DMS79 treated with DMSO at 0.1 percent for 48 hours (cell line): ENCODE data around the gene CDC42BPA.

ENCODE experiments used
- DNase-seq: peaks from one replicate; lab custom pipeline; 2025; lab: John Stamatoyannopoulos, UW

The CDC42BPA gene

GRCh38 chr1:226945106-226945857 is 373.0 kb downstream of the CDC42BPA start:
- DNase-seq = peak; percentile 63

DNA sequence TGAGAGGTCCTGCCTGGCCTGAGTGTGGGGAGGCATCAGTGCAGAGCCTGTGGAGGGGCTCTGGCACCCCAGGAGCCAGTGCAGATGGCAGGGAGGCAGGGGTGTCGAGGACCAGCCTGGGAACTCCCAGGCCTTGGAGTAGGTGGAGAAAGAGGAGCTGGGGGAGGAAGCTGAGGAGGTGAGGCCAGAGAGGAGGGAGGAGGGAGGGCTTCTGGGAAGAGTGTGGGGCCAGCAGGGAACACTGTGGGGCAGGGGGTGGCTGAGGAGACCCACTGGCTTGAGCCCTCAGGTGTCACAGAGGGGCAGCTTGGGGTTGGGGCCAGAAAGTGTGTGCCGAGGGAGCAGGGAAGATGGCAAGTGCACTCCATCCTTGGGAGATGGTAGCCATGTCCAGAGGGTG is 374.4 kb downstream of the CDC42BPA start:
- DNase-seq = no peak

DNA sequence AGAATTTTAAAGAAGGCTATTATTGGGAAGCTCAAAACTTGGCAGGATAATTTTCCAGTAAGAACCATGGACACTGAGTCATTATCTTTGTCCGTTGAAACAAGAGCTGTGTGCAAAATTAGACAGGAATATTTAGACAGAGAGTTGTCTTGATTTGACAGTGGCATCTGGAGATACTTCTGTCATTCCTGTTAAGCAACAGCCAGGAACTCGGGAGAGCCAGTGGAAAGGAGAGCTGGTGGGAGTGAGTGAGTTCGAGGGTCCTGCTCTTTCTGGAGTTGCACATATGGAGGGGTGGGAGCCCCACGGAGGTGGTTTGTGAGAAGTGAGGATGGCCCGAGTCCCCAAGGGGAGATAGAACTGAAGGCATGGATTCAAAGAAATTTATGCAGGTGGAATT is 375.1 kb downstream of the CDC42BPA start:
- no peak for DNase-seq

GRCh38 chr1:226942392-226942791 is 375.9 kb downstream of the CDC42BPA start:
- no peak for DNase-seq

- no peak for DNase-seq
Observed at GRCh38 chr1:226940806-226941067, 377.6 kb downstream of the CDC42BPA start.

- DNase-seq = peak; percentile 100
Observed at GRCh38 chr1:226940029-226940805, 378.1 kb downstream of the CDC42BPA start, which contains the start of gene COQ8A. TSS of gene COQ8A (plus strand) at chr1:226940294. CDS start at chr1:226961386, 21,092 bp downstream.
